ELF-1 (cell line): ENCODE data around the gene OGT.

Experiments
- DNase-seq: peaks from one replicate; pipeline ENCODE4 v3.0.0-alpha.2; 2016; ENCODE audit warnings: low read depth, low spot score

Gene OGT

DNA sequence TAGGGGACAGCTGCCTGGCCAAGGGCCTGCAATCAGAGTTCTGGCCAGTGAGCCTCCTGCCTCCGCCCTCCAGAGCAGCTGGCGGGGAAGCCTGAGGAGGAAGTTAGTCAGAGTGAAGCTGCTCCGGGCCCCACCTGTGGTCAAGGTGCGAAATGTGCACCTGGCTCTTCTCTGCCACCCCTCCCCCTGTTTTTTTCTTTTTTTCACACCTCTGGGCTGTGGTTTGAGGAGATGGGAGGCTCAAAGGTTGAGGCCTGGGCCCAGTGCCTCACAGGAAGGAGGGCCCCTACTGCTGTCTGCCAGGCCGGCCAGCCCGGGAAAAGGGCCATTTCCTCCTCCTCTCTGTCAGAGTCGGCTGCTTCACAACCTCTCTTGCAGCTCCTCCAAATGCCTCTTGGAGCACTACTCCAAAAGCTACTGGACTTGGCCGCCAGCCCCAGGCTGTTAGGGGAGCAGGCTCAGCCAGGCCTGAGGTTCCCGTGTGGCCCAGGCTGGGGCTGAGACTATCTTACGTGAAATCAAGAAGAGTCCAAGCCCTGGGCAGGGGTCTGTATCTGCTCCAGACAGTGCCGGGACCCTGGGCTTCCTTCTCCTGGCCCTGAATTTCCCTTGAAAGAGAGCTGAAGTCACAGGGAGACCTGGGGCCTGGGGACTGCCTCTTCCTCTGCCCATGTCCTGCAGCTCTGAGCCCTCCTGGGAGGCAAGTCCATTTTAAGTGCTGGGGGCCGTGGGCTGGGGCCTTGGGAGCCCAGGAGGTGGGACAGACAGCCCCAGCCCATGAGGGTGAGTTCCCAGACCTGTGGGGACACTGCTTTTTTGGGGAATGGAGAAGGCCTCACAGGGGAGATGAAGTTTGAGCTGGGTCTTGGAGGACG is 89.9 kb downstream of the OGT start:
- DNase-seq: peak; percentile 83

DNA sequence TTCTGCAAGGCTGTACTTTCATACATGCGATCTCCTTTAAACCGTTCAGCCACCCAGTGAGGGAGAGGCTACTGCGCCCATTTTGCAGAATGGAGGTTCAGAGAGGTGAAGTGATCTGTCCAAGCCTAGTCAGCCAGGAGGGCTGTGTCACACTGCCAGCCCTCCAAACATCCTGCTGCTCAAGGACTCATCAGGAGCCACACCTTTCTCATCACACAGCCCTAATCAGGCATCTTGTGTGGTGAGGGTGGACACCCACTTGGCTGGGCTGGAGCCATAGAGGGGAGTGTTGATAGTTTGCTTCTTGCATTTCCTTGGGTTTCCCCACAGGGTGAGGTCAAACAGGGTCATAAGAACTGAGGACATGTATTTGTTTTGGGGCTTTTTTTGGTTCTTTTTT is 90.8 kb downstream of the OGT start:
- no peak for DNase-seq

DNA sequence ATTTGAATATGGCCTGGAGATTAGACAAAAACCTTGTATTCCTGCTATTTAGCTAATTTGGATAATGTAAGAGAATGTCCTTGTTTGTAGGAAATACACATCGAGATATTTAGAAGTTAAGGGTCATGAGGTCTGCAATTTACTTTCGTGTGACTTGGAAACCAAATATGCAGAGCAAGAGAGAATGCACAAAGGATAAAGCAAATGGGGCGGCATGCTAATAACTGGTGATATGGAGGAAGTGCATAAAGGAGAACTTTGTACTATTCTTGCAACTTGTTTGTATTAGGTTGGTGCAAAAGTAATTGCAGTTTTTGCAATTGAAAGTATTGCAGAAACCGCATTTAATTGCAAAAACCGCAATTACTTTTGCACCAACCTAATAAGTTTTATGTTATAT is 92.6 kb downstream of the OGT start:
- DNase-seq: no peak
